ENCODE data around the gene SDK1. TPM values are rescaled to one million over a fixed set of nuclear protein-coding genes. Genes with fewer than 3 reads are reported as not detected.

The SDK1 gene
- total and polyA plus RNA-seq, 2 of the 8 experiments (the other 6 are each of a cell fraction or from before 2014, with no cell fraction given), result 3.3 to 7.2 TPM

GRCh38 chr7:4147926-4148620 is 847.0 kb downstream of the SDK1 start:
- no peak overlapping the region for H3K23ac ChIP-seq (ENCODE audit: insufficient read length)
- ChIA-PET CTCF (ENCODE audit: partially characterized antibody) (interaction anchor here (0.6 to 3.8 kb wide), 9 partner anchors 11 to 239 kb away, joined by 3 to 13 read pairs (median 4); no protein-coding TSS in a partner anchor), POLR2A (ENCODE audit: partially characterized antibody) (interaction anchor here (1.2 kb wide), 1 partner anchor 18 kb away, joined by 3 read pairs; no protein-coding TSS in a partner anchor)
- H3K27ac ChIP-seq (ENCODE audit: low read depth, low read length), result no peak overlapping the region
- no peaks in the 10 kb centered on the region for H3K79me1 ChIP-seq (ENCODE audit: low read depth, low read length)
- DNase-seq (ENCODE audit: low read depth in 1 of 2, low spot score in 2 of 2) (no peak), FAIRE-seq (no peak)
- H2BK12ac ChIP-seq (ENCODE audit: low read depth, low read length), result no peak overlapping the region
- H3K4me3 ChIP-seq (ENCODE audit: extremely low read depth in 1 of 4, insufficient read depth in 2 of 4, low read depth in 3 of 4, low read length in 4 of 4), result no peak overlapping the region
- H4K91ac ChIP-seq (replicated peaks; ENCODE audit: insufficient read length, low read length), result no peak overlapping the region
- H2BK15ac ChIP-seq (ENCODE audit: low read length), result no peak overlapping the region
- H4K8ac ChIP-seq (ENCODE audit: extremely low read depth, insufficient read depth, low read length), result no peak overlapping the region; the same call in 1 of the 2 replicates
- no peak overlapping the region for H3K4me2 ChIP-seq (ENCODE audit: insufficient read depth in 1 of 2, low read depth in 2 of 2, low read length in 2 of 2)
- H2AFZ ChIP-seq (ENCODE audit: low read length), result no peak overlapping the region
- peaks cover 0 to 23% (median 15%) of the 10 kb centered on the region in 4 experiments; a peak in 6 of 7 replicates for H3K4me1 ChIP-seq (replicated peaks in 1 of 4; ENCODE audit: control insufficient read depth in 3 of 4, insufficient read depth in 4 of 4, low read length in 3 of 4)
- no peaks in the 10 kb centered on the region for H3K79me2 ChIP-seq (ENCODE audit: control insufficient read depth in 1 of 2, insufficient read depth in 2 of 2, low read length in 2 of 2)
- no peak overlapping the region for H2BK20ac ChIP-seq (ENCODE audit: low read length)
- no peak overlapping the region for H3K4ac ChIP-seq (replicated peaks; ENCODE audit: insufficient read length, low read depth, low read length)
- H3K56ac ChIP-seq (replicated peaks; ENCODE audit: insufficient read length, low read depth, low read length), result no peak overlapping the region
- no peak overlapping the region for H3K18ac ChIP-seq (ENCODE audit: extremely low read depth, low read length)
- H2BK120ac ChIP-seq (replicated peaks; ENCODE audit: low read depth, low read length), result no peak overlapping the region
- H3K36me3 ChIP-seq (ENCODE audit: control insufficient read depth in 2 of 4, insufficient read depth in 4 of 4, low read length in 3 of 4), result no peaks in the 10 kb centered on the region
- H3K23me2 ChIP-seq (ENCODE audit: low read depth, low read length), result no peaks in the 10 kb centered on the region
- H4K5ac ChIP-seq (ENCODE audit: insufficient read length, low read depth, low read length), result no peak overlapping the region
- H2AK5ac ChIP-seq (ENCODE audit: low read depth, low read length), result no peak overlapping the region
- no peak overlapping the region for H2BK5ac ChIP-seq (ENCODE audit: low read depth, low read length)
- no peaks in the 10 kb centered on the region for H3K9me3 ChIP-seq (ENCODE audit: insufficient read depth in 2 of 2, low read depth in 1 of 2, low read length in 1 of 2)
- H3K27me3 ChIP-seq (replicated peaks in 1 of 4; ENCODE audit: control insufficient read depth in 3 of 4, extremely low read depth in 1 of 4, insufficient read depth in 3 of 4, low read length in 3 of 4), result no peaks in the 10 kb centered on the region
- no peaks in the 10 kb centered on the region for H4K20me1 ChIP-seq (replicated peaks in 1 of 2; ENCODE audit: control insufficient read depth in 1 of 2, insufficient read depth in 2 of 2, low read length in 2 of 2)
- WGBS, 2 experiments (ENCODE audit: extremely low coverage in 1 of 2, insufficient coverage in 1 of 2, insufficient read length in 1 of 2, insufficient replicate concordance in 2 of 2, low coverage in 1 of 2, low lambda C conversion rate in 2 of 2, missing lambda C conversion rate in 1 of 2), result 86% methylated on average over 28 of the region's 28 CpGs; no CpG with 5 or more reads in 1 of the 2 experiments
- H3K9ac ChIP-seq (replicated peaks in 1 of 4; ENCODE audit: extremely low read depth in 1 of 4, low read depth in 3 of 4, low read length in 3 of 4), result no peak overlapping the region
- H3K14ac ChIP-seq (ENCODE audit: insufficient read length), result no peak overlapping the region
- TF ChIP-seq MAX (IDR thresholded peaks at IDR 0.05), result no peak
- no peak for TF ChIP-seq POU5F1 (IDR thresholded peaks at IDR 0.05; ENCODE audit: low read depth, low read length)
- TF ChIP-seq SP4 (IDR thresholded peaks at IDR 0.05; ENCODE audit: low read length), result no peak
- no peak for TF ChIP-seq ZNF274 (IDR thresholded peaks at IDR 0.05; ENCODE audit: borderline replicate concordance, extremely low read depth, low read length)
- no peak for TF ChIP-seq HDAC2 (IDR thresholded peaks at IDR 0.05; ENCODE audit: borderline replicate concordance in 1 of 2, low read depth in 2 of 2, low read length in 2 of 2)
- no peak for TF ChIP-seq CEBPB (IDR thresholded peaks at IDR 0.05; ENCODE audit: low read depth, low read length)
- no peak for TF ChIP-seq JUND (IDR thresholded peaks at IDR 0.05; ENCODE audit: low read length)
- no peak for TF ChIP-seq TBP (IDR thresholded peaks at IDR 0.05; ENCODE audit: low read depth, low read length)
- TF ChIP-seq NRF1 (IDR thresholded peaks at IDR 0.05; ENCODE audit: low read depth, low read length), result no peak
- TF ChIP-seq ATF2 (IDR thresholded peaks at IDR 0.05; ENCODE audit: low read length), result no peak
- no peak for TF ChIP-seq RFX5 (IDR thresholded peaks at IDR 0.05; ENCODE audit: borderline replicate concordance, low read depth, low read length)
